GM19035 (cell line): ENCODE data around the gene AKAP8L.

Experiments used
- ATAC-seq: cut with Tn5 transposase; IDR thresholded peaks from one replicate; pipeline ENCODE4 v1.9.1; 2021; ENCODE audit not compliant: unreplicated experiment

Gene AKAP8L, protein sequence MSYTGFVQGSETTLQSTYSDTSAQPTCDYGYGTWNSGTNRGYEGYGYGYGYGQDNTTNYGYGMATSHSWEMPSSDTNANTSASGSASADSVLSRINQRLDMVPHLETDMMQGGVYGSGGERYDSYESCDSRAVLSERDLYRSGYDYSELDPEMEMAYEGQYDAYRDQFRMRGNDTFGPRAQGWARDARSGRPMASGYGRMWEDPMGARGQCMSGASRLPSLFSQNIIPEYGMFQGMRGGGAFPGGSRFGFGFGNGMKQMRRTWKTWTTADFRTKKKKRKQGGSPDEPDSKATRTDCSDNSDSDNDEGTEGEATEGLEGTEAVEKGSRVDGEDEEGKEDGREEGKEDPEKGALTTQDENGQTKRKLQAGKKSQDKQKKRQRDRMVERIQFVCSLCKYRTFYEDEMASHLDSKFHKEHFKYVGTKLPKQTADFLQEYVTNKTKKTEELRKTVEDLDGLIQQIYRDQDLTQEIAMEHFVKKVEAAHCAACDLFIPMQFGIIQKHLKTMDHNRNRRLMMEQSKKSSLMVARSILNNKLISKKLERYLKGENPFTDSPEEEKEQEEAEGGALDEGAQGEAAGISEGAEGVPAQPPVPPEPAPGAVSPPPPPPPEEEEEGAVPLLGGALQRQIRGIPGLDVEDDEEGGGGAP

DNA sequence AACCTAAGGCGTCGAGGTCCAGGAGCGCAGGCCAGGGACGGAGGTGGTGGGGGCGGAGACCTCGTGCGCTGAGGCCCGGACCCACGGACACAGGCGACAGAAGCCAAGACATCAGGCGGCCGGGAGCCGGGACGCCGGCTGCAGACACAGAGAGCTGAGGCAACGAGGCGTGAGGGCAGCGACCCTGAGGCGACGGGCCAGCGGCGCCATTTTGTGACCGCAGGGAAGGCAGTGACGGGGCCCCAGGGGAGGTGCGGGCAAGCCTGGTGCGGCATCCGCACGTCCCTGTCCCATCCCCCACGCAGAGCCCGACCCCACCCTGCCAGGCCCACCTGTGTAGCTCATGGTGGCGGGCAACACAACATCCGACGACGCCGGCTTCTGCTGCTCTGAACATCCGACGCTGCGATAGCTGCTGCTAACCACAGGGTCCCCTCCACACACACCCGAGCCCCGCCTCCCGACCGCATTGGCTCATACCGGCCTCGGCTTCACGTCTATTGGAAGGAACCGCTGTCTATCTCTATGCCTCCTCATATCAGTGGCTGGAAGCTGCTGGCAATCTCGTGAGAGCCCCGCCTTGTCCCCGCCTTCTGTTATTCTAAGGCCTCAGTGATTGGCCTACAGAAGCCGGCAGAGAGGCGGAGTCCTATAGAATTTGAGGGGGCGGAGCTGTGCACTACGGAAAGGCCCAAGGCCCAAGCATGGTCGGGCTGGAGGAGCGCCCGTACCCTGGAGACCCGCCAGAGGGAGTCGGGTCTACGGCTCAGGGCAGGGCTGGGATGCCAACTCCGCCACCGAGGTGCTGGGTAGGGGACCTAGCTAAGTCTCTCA lies at the start of gene AKAP8L:
Gene AKAP8L, minus strand, starts transcription at position 410 of the 834 bp plus-strand sequence. Its CDS starts 65 bp downstream, at position 345.
- peak; percentile 95 for ATAC-seq

DNA sequence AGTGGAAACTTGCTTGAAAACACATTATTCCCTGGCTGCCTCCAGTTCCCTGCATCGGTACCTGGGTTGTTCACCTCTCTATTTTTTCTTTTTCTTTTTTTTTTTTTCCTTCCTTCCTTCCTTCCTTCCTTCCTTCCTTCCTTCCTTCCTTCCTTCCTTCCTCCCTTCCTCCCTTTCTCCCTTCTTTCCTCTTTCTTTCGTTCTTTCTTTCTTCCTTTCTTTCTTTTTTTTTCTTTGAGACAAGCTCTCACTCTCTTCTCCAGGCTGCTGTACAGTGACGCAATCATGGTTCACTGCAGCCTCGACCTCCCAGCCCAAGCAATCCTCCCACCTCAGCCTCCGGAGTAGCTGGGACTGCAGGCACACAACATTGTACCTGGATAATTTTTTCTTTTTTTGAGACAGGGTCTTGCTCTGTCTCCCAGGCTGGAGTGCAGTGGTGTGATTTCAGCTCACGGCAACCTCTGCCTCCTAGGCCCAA lies 49.0 kb upstream of the AKAP8L start:
- no peak for ATAC-seq

DNA sequence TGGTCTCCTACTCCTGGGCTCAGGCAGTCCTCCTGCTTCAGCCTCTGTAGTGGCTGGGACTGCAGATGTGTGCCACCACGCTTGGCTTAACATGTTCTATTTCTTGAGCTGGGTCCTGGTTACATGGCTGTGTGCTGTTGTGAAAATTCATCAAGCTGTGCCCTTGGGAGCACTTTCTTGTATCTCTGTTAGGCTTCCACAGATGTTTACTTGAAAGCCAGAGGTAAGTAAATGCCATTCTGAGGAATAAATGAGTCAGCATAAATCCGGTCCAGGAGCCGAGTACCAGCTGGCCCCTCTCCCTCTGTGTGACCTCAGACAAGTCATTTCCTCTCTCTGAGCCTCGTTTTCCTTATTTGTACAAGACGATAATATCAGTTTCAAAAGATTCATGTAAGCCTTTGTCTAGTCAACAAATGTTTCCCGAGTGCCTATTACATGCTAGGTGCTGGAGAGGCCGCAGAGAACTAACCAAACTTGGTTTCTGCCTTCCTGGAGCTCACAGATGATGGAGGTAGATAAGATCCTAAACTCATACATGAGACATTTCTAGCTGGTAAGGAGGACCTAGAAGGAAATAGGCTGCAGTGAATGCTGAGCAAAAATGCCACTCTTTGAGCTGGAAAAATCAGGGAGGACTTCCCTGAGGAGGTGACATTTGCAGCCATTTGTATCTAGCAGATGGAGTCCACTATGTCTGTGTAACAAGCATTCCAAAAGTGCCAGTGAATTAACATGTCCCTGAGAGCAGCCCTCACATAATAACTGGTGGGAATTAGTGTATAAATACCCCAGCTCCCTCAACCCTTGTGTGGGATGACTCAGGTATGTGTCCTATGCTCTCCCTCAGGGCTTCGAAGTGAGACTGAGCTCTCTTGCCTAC lies 48.3 kb upstream of the AKAP8L start:
- ATAC-seq: peak; percentile 56

DNA sequence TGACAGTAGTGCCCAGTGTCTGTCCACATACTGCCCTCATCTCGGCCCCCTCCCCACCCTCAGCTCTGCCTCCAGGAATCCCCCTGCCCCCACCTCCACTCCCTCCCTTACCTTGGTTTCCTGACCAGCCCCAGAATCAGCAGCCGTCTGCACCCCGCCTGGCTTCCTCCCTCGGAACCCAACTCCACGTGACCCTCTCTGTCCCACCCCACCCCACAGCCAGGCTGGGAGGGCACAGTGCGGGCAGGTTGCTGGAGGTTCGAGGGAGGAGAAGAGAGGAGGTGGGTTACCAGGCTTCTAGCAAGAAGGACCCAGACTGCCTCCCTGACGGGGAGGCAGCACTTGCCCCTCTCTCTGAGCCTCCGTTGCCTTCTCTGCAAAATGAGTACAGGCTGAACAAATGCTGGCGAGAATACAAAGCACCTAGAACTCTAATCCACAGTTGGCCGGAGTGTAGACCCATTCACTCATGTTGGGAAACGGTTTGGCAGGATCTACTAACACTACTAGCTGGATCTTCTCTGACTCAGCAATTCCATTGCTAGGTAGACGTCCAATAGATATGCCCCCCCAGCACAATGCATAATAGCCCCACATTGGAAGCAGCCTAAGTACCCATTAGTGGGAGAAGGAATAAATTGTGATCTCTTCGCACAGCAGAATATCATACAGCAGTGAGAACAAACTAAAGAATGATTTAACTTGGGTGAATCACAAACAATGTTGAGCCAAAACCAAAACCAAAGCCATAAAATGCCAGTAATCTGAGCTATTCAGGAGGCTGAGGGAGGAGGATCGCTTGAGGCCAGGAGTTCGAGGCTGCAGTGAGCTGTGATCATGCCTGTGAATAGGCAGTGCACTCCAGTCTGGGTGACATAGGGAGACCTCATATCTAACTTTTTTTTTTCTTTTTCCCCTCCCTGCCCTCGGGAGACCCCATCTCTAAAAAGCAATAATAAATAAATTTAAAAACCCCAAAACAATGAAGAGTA lies 45.9 kb upstream of the AKAP8L start, which contains the start of gene RASAL3:
Gene RASAL3, minus strand, starts transcription at position 151 of the 992 bp plus-strand sequence. CDS start 186 bp downstream, outside the sequence.
- peak; percentile 41 for ATAC-seq

DNA sequence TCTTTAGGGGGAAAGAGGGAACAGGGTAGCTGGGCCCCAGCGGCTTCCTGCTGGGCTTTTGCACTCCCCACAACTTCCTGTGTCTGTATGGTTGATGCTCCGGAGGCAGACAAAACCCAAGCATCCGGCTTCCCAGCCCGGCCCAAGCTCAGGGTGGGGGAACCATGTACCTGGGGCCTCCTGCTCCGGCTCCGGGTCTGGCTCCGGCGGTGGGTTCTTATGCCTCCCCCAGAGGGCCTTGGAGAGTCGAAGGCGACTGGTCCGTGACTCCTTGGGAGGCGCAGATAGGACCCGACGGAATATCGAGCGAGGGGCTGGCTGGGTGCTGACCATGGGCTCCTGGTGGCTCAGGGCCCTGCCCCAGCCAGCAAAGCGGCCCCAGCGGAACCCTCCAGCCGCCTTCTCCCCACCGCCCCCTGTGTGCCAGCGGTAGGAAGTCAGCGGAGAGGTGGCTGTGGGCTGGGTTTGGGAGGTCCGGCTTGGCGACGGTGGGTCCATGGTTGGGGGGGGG lies 45.1 kb upstream of the AKAP8L start:
- ATAC-seq: peak; percentile 52

DNA sequence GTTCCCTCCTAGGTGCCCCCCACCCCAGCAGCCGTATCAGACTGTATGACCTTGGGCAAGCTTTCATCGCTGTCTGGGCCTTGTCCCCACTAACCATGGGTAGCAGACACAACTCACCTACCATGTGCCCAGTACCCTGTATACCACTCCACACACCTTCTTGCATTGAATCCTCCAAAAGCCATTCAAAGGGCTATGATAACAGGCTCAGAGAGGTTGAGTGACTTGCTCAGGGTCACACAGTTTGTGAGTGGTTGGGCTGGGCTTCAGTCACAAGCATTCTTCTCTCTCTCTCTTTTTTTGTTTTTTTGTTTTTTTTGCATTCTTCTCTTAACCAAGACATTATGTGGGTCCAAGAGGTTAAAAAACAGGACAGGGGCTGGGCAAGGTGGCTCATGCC lies 42.9 kb upstream of the AKAP8L start:
- no peak for ATAC-seq

DNA sequence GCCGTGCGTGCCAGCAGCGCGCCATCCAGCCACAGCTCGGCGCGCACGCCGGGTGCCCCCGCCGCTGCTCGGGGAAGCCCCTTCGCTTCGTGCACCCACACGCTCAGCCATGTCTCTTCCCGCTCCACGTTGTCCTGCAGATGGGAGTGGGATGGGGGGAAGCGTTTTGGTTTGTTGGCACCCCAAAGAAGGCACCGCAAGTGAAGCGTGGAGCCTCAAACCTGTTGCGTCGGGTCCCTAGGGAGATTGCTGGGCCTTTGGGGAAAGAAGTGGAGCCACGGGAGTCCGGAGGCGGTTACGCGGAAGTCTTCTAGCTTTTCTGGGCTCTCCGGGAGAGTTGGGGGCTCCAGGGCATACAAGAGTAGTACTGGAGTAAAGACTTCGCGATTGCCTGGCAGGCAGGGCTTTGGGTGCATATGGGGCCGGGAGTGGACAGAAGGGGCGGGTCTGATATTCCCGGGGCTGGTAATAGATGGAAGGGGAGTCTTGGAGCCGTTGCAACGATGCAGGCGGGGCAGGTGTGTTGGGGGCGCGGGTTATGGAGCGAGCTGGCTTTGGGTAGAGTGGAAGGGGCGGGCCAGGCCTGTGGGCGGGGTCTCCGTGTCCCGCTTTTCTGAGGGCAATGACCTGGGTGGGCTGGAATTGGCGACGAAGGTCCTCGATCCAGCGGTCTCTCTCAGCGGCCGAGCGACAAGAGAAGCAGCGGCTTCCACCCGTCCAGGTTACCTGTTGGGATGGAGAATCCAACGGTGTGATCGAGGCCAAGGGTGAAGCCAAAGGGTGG lies 39.1 kb upstream of the AKAP8L start:
- ATAC-seq: no peak

DNA sequence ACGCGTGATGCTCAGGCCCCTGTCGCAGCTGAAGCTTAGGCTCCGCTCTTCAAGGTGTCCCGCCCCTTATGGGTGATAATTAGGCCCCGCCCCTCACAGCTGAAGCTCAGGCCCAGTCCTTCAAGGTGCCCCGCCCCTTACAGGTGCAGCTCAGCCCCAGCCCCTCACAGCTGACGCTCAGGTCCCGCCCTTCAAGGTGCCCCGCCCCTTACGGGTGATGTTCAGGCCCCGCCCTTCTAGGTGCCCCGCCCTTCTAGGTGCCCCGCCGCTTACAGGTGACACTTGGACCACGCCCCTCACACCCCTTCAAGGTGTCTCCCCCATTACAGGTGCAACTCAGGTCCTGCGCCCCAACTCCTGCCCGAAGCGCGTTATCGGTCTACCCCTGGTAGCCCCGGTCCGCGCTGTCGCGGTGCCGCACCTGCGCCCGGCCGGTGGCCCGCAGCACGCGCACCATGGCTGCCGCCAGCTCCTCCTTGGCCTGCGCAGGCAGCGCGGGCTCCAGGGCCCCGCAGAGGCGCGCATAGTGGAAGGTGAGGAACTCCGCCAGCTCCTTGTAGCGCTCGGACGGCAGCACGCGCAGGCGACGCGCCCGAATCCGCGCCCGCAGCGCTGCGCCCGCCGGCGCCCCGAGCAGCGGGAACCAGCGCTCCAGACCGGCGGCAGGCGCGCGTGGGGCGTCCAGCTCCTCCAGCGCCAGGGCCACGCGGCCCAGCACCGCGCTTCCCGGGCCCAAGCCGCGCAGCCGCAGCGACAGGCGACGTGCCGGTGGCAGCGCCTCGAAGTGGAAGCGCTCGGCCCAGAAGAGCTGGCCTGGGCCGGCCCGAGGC lies 38.3 kb upstream of the AKAP8L start:
- no peak for ATAC-seq

DNA sequence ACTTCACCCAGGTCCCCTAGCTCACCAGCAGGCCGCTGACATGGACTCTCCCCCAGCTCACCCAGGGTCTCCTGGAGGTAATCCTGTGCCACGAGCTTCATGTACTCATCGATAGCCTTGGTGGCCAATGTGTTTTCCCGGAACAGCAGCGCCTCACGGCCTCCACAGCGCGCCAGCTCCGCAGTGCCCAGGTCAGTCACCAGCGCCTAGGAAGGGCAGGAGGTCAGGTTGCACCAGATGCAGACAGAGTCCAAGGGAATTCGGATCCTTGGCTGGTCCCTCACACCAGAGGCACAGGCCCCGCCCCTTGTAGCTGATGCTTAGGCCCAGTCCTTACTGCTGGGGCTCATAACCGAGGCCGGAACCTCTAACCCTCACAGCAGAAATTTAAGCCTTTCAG lies 37.7 kb upstream of the AKAP8L start:
- ATAC-seq: no peak

DNA sequence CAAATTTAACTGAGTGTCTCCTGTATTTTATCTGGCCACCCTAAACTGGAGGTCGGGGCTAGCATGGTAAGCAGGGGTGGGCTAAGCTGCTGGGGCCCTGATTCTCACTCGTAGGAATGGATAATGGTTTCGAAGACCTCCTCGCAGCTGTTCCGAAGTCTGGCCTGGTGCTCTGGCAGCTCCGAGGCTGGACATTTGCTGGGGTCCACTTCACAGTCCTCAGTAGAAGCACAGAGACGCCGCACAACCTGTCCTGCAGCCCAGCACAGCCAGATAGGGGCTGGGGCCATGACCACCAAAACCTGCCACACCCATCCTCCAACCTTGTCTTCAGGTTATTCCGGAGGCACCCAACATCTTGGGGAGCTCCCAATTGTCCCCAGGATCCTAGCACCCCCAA lies 37.2 kb upstream of the AKAP8L start:
- ATAC-seq: no peak

DNA sequence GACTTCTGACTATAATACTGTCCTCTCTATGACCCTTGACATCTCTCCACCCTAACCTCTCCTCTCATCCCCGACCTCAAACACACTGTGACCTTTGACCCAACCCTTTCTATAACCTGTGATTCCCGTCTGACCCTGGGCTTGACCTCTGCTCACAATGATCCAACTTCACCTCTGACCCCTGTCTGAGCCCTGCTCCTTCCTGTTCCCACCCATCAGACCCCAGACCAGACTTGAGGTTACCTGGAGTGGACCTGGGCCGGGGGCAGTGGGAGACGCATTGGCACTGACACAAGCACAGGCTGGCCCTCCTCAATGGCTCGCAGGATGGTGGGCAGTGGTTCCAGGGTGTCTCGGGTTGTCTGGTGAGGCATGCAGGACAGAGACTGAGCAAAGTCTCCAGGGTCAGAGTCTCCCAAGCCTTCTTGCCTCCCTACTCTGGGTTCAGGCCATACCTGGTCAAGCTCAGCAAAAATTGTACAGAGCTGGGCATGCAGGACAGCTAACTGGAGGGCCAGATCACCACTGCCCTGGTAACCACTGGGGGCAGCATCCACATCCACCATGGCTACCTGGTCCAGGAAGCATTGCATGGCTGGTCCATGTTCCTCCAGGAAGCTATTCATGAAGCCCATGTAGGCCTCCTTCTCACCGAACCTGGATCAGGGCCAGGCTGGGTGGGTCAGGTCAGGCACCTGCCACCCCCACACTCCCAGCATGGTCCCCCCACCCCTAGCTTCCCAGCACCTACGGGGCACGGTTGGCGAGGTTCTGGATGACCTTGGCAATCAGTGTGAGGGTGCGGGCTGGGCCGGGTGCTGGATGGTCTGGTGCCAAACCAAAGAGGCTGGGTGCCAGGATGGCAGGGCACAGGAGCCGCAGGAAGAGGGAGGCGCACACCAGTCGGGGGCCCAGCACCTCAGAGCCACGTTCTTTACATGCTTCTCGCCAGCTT lies 35.4 kb upstream of the AKAP8L start:
- no peak for ATAC-seq

DNA sequence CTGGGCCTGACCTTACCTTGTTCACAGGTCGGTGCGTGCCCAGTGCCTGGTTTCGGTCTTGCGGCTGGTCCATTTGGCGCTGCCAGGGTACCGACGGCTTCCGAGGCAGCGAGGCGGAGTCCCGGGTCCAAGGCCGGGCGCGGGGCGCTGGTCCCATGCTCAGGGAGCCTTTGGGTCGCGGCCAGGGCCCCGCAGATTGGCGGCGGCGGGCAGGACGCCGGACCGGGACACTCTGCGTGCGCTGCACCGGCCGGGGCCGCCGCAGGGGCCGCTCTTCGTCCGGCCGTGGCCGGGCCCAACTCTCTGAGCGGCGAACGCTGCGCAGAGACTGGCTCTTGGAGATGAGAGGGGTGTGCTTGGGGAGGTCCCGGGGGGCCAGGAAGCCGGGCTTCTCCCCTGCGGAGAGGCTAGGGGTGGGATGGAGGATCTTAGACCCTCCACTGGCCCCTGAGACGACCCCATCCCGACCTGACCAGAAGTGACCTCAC lies 34.3 kb upstream of the AKAP8L start:
- no peak for ATAC-seq

DNA sequence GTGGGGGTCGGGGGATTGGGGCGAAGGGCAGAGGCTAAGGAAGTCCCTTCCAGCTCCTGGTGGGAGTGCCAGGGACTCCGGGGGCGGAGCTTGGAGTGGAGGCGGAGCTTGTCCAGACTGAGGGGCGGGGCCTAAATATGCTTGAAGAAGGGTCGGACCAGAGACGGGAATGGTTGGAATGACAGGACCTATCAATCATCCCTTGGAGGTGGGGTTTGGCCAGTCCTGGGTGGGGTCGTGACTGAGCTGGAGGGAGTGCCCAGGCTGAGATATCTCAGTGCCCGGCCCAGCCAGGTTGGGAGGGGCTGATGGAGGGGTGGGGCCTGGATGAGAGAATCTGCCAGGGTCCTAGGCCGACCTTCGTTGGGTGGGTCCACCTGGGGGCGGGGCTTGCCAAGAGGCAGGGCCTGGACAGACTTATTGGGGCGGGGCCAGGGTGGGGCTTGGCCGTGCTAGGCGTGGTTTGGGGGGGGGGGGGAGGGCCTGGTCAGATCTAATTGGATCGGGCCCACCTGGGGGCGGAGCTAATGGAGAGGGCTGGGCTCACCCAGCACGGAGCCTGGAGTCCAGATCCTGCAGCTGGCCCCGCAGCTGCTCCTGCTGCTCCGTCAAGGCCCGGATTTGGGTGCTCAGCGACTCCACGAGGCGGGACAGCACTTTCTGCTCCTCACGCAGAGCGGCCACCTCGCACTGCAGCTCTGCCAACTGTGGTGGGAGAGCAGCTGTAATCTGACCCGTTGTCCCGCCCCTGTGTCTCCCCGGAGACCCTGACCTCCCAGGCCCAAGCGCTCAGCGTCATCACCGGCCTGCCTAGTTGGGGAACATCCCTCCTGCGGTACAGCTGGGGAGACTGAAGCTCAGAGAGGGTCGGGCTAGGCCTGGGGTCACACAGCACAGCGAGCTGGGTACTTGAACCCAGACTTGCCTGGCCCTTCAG lies 33.6 kb upstream of the AKAP8L start:
- no peak for ATAC-seq

DNA sequence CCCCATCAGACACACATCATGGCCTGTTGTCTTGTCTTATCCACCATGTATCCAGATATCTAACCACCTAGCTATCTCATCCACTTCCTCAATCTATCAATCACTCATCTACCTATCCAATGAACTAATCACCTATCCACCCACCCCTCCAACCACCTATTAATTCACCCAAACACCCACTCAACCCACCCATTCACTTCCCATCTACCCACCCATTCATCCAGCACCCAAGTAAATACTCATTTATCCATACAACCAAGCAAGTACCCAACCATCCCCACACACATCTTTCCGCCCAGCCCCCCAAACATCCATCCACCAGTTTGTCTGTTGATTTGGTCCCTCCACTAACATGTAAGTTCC lies 31.7 kb upstream of the AKAP8L start:
- no peak for ATAC-seq
